Activated naive CD8-positive, alpha-beta T cell treated with anti-CD3 and anti-CD28 coated beads for 36 hours (primary cell): Measurements from ENCODE around the gene PTGER1. TPM values are rescaled to one million over a fixed set of nuclear protein-coding genes. Genes with fewer than 3 reads are reported as not detected.

Source experiments
- DNase-seq: peaks from one replicate; pipeline ENCODE4 v3.0.0; 2021
- H3K27ac Mint-ChIP-seq: one replicate; pipeline ENCODE4 v1.8.0; 2022; ENCODE audit warnings: mild to moderate bottlenecking, moderate library complexity, mixed read lengths
- H3K27me3 Mint-ChIP-seq: one replicate; pipeline ENCODE4 v1.8.0; 2022; ENCODE audit warnings: mild to moderate bottlenecking, mixed read lengths
- H3K36me3 Mint-ChIP-seq: one replicate; pipeline ENCODE4 v1.8.0; 2021; ENCODE audit warnings: mild to moderate bottlenecking, mixed read lengths
- H3K4me1 Mint-ChIP-seq: one replicate; pipeline ENCODE4 v1.8.0; 2021; ENCODE audit warnings: mixed read lengths
- H3K4me3 Mint-ChIP-seq: one replicate; pipeline ENCODE4 v1.8.0; 2022; ENCODE audit warnings: mild to moderate bottlenecking, moderate library complexity, mixed read lengths
- H3K9me3 Mint-ChIP-seq: one replicate; pipeline ENCODE4 v1.8.0; 2022; ENCODE audit warnings: mixed read lengths
- total RNA-seq, 2 experiments: library from RNA; stranded (reverse); gene quantifications; one replicate each; pipeline ENCODE4 v1.2.3, GENCODE V29; 2021

The PTGER1 gene, protein sequence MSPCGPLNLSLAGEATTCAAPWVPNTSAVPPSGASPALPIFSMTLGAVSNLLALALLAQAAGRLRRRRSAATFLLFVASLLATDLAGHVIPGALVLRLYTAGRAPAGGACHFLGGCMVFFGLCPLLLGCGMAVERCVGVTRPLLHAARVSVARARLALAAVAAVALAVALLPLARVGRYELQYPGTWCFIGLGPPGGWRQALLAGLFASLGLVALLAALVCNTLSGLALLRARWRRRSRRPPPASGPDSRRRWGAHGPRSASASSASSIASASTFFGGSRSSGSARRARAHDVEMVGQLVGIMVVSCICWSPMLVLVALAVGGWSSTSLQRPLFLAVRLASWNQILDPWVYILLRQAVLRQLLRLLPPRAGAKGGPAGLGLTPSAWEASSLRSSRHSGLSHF
- under 1 TPM; 0.25 to 0.40 TPM for total RNA-seq

GRCh38 chr19:14475251-14476073, at the start of gene PTGER1:
Gene PTGER1, minus strand, starts transcription at chr19:14475354. Its CDS starts 1,034 bp downstream, at chr19:14474320.
- peak; percentile 49 for DNase-seq
- peaks cover 21% of the 10 kb centered on the region for H3K27me3 Mint-ChIP-seq
- H3K9me3 Mint-ChIP-seq = no peaks in the 10 kb centered on the region
- H3K4me3 Mint-ChIP-seq = peak within 1 kb of the TSS; percentile 35
- H3K36me3 Mint-ChIP-seq = peaks cover 9% of the 10 kb centered on the region
- H3K4me1 Mint-ChIP-seq = peaks cover 22% of the 10 kb centered on the region
- no peak within 1 kb of the TSS for H3K27ac Mint-ChIP-seq

- Mint-ChIP-seq H3K4me3 (no peak overlapping the region), H3K27ac (peak overlapping the region; percentile 94), H3K4me1 (peaks cover 45% of the 10 kb centered on the region), H3K36me3 (peaks cover 22% of the 10 kb centered on the region), H3K9me3 (no peaks in the 10 kb centered on the region), H3K27me3 (no peaks in the 10 kb centered on the region)
- no peak for DNase-seq
These were observed 45.4 kb upstream of the PTGER1 start for GRCh38 chr19:14520543-14520942.

GRCh38 chr19:14519860-14520407, 44.8 kb upstream of the PTGER1 start:
- H3K9me3 Mint-ChIP-seq = no peaks in the 10 kb centered on the region
- H3K4me3 Mint-ChIP-seq = peak overlapping the region; percentile 74
- H3K27me3 Mint-ChIP-seq = no peaks in the 10 kb centered on the region
- H3K36me3 Mint-ChIP-seq = peaks cover 28% of the 10 kb centered on the region
- no peak for DNase-seq
- peaks cover 51% of the 10 kb centered on the region for H3K4me1 Mint-ChIP-seq
- H3K27ac Mint-ChIP-seq = peak overlapping the region; percentile 94

GRCh38 chr19:14519245-14519859, 44.2 kb upstream of the PTGER1 start:
- peak overlapping the region; percentile 74 for H3K4me3 Mint-ChIP-seq
- no peaks in the 10 kb centered on the region for H3K27me3 Mint-ChIP-seq

GRCh38 chr19:14517840-14518505, 42.8 kb upstream of the PTGER1 start, which contains the start of gene DNAJB1:
Gene DNAJB1, minus strand, starts transcription at chr19:14518397. Its CDS starts 48 bp downstream, at chr19:14518349.
- peak; percentile 78 for DNase-seq
- H3K4me1 Mint-ChIP-seq = peaks cover 62% of the 10 kb centered on the region
- H3K36me3 Mint-ChIP-seq = peaks cover 39% of the 10 kb centered on the region
- peak within 1 kb of the TSS; percentile 95 for H3K27ac Mint-ChIP-seq
- H3K4me3 Mint-ChIP-seq = peak within 1 kb of the TSS; percentile 92
- no peaks in the 10 kb centered on the region for H3K9me3 Mint-ChIP-seq
- H3K27me3 Mint-ChIP-seq = no peaks in the 10 kb centered on the region

More at GRCh38 chr19:14519245-14519859, 44.2 kb upstream of the PTGER1 start:
- H3K27ac Mint-ChIP-seq = peak overlapping the region; percentile 94
- no peaks in the 10 kb centered on the region for H3K9me3 Mint-ChIP-seq
- no peak for DNase-seq
- H3K36me3 Mint-ChIP-seq = peaks cover 33% of the 10 kb centered on the region
- H3K4me1 Mint-ChIP-seq = peaks cover 56% of the 10 kb centered on the region

DNA sequence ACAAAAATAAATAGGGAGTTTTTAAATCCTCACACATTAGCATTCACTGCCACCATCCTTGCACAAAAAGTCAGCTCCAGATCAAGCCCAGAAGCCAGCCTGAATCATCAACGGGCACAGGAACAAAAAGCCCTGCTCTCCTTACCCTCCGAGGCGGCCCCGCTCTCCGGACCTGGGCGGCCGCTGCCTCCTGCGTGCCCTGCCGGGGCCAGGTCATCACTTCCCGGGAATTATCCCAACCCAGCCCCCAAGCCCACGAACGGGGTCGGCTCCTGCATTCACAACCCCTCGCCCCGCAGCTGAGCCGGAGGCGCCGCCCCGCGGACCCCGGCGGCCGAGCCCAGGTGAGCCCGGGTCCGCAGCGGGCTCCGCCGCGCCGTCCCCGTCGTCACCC, 42.3 kb upstream of the PTGER1 start:
- no peaks in the 10 kb centered on the region for H3K9me3 Mint-ChIP-seq
- DNase-seq = no peak
- H3K36me3 Mint-ChIP-seq = peaks cover 39% of the 10 kb centered on the region
- no peaks in the 10 kb centered on the region for H3K27me3 Mint-ChIP-seq
- H3K4me1 Mint-ChIP-seq = peaks cover 56% of the 10 kb centered on the region
- H3K4me3 Mint-ChIP-seq = peak overlapping the region; percentile 92
- peak overlapping the region; percentile 80 for H3K27ac Mint-ChIP-seq

- DNase-seq = no peak
- H3K4me3 Mint-ChIP-seq = peak overlapping the region; percentile 92
- peaks cover 52% of the 10 kb centered on the region for H3K4me1 Mint-ChIP-seq
- H3K27ac Mint-ChIP-seq = peak overlapping the region; percentile 80
- no peaks in the 10 kb centered on the region for H3K27me3 Mint-ChIP-seq
- no peaks in the 10 kb centered on the region for H3K9me3 Mint-ChIP-seq
- peaks cover 39% of the 10 kb centered on the region for H3K36me3 Mint-ChIP-seq
These were observed 41.7 kb upstream of the PTGER1 start for GRCh38 chr19:14516746-14517438.

DNA sequence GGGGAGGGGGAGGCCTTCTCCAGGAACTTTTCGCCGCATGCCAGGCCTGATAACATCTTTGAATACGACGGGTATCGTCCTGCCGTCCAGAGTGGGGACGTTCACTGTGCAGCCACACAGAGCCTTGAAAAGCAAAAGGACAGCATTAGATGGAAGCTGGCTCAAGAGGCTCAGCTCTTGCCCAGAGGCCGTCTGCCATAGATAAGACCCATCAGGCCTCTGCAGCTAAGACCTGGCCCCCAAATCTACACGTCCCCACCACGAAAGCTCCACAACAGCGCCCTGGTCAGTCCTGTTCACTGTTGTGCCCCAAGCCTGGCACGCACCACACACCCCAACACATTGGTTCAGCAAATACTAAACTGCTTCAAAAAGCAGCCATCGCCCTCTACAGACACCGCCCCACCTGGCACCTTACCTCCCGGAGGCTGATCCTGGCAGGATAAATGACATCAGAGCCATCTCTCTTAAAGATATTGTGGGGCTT, 40.9 kb upstream of the PTGER1 start:
- Mint-ChIP-seq H3K4me3 (peak overlapping the region; percentile 92), H3K36me3 (peaks cover 42% of the 10 kb centered on the region), H3K27me3 (no peaks in the 10 kb centered on the region), H3K27ac (peak overlapping the region; percentile 80), H3K9me3 (no peaks in the 10 kb centered on the region), H3K4me1 (peaks cover 52% of the 10 kb centered on the region)
- no peak for DNase-seq

GRCh38 chr19:14515501-14516047, 40.4 kb upstream of the PTGER1 start:
- Mint-ChIP-seq H3K27me3 (no peaks in the 10 kb centered on the region), H3K4me1 (peaks cover 57% of the 10 kb centered on the region)

DNA sequence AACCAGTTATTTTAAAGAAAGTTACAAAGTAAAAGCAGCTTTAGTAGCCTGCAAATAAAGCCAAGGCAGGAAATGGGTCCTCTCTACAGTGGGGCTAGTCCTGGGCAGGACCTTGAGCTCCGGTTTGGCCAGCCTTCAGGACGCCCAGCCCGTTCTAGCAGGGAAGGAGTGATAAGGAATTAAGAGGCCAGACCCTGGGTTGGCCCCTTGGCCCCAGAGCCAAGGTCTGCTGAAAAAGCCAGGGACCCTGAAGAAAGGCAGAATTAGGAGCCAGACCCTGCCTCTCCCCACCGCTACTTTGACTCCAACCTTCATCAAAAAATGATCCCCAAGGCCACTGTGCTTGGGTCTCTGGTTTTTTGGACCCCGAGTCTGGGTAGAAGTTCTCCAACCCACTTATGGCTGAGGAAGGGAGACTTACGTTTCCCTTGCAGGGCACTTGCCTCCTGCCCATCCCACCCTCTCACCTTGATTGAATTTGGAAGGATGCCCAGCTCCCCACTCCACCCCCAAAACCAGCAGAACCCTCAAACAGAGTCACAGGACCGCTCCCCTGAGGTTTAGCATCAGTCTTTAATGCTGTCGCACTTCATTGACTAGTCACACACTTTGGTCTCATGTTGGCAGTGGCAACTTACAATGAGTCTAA, 39.2 kb upstream of the PTGER1 start:
- H3K36me3 Mint-ChIP-seq = peaks cover 44% of the 10 kb centered on the region
- H3K27me3 Mint-ChIP-seq = no peaks in the 10 kb centered on the region
- peak overlapping the region; percentile 92 for H3K4me3 Mint-ChIP-seq
- H3K4me1 Mint-ChIP-seq = peaks cover 54% of the 10 kb centered on the region
- H3K27ac Mint-ChIP-seq = peak overlapping the region; percentile 17
- no peak for DNase-seq
- H3K9me3 Mint-ChIP-seq = no peaks in the 10 kb centered on the region

More at GRCh38 chr19:14515501-14516047, 40.4 kb upstream of the PTGER1 start:
- peak overlapping the region; percentile 92 for H3K4me3 Mint-ChIP-seq
- H3K27ac Mint-ChIP-seq = peak overlapping the region; percentile 80
- no peaks in the 10 kb centered on the region for H3K9me3 Mint-ChIP-seq
- DNase-seq = no peak
- peaks cover 44% of the 10 kb centered on the region for H3K36me3 Mint-ChIP-seq

DNA sequence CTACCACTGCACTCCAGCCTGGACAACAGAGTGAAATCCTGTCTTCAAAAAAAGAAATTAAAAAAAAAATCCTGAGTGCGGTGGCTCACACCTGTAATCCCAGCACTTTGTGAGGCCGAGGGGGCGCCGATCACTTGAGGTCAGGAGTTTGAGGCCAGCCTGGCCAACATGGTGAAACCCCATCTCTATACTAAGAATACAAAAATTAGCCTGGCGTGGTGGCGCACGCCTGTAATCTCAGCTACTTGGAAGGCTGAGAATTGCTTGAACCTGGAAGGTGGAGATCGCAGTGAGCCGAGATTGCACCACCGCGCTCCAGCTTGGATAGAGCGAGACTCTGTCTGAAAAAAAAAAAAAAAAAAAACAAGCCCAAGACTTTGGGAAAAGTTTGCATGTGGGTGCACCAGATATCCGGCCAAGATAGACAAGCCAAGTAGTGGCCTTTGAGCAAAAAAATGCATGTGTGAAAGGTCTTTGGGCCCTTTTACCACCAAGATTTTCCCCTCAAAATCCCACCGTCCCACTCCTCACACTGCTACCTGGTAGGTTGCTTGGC, 37.3 kb upstream of the PTGER1 start:
- Mint-ChIP-seq H3K27me3 (no peaks in the 10 kb centered on the region), H3K27ac (peak overlapping the region; percentile 12), H3K36me3 (peaks cover 41% of the 10 kb centered on the region), H3K4me1 (peaks cover 58% of the 10 kb centered on the region), H3K4me3 (no peak overlapping the region), H3K9me3 (no peaks in the 10 kb centered on the region)
- no peak for DNase-seq

DNA sequence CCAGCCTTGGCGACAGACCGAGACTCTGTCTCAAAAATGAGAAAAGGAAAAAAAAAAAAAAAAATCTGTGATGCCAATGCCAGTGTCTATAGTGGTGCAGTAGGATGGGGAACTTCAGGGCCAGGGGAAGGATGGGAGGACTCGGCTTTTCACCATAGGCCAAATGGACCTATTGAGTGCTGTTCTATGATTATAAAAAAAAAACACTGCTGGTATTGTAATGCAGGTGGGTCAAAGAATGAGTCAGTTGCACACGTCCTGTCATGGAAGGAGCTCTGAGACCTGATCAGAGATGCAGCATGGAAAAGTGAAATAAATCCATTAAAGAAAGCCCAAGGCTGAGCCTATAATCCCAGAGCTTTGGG, 36.1 kb upstream of the PTGER1 start:
- no peak for DNase-seq
- Mint-ChIP-seq H3K27me3 (no peaks in the 10 kb centered on the region), H3K9me3 (no peaks in the 10 kb centered on the region), H3K4me1 (peaks cover 60% of the 10 kb centered on the region), H3K4me3 (peak overlapping the region; percentile 25), H3K36me3 (peaks cover 29% of the 10 kb centered on the region), H3K27ac (peak overlapping the region; percentile 82)
